ENCODE data around the gene UFD1. TPM values are rescaled to one million over a fixed set of nuclear protein-coding genes. Genes with fewer than 3 reads are reported as not detected.
"Not testable (repeated sequence)": the region's sequence is repeated elsewhere in the genome, so short reads cannot be mapped to it uniquely, and the experiment has no call there.

The UFD1 gene
- total RNA-seq, 4 donors from 2014 or later: 33.0 to 57.4 (median 45.6) TPM

DNA sequence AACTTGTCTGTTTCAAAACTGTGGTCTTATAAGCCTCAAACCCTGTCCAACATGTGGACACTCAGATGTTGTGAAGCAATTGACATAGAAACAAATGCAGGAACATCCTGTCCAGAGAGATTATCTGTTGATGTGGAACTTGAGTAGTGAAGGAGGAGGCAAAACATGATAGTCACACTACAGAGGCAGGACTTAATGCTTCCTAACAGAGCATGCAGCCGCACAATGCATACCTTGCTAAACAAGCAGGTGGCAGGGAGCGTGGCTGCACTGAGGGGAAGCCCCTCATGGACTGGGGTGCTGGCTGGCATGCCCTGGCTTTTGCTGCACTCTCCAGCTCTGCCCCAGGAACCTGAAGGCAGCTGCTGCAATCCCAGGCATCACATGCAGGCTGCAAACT lies 36.8 kb downstream of the UFD1 start:
- Histone ChIP-seq H3K4me1 (peaks cover 13 to 31% (median 17%) of the 10 kb centered on the region in 3 donors), H3K27ac (no peak overlapping the region), H3K27me3 (no peaks in the 10 kb centered on the region), H3K9me3 (no peaks in the 10 kb centered on the region), H3K4me3 (no peak overlapping the region), H3K36me3 (peaks cover 0 to 64% (median 4%) of the 10 kb centered on the region in 3 donors)
- WGBS, 2 donors: 61 to 81% methylated on average over 2 of the region's 2 CpGs
- intact Hi-C loops (cut with DNase I): no loop called here
- no peak for TF ChIP-seq POLR2A (IDR thresholded peaks at IDR 0.05)
- TF ChIP-seq CTCF (IDR thresholded peaks at IDR 0.05): no peak
- no peak for DNase-seq

DNA sequence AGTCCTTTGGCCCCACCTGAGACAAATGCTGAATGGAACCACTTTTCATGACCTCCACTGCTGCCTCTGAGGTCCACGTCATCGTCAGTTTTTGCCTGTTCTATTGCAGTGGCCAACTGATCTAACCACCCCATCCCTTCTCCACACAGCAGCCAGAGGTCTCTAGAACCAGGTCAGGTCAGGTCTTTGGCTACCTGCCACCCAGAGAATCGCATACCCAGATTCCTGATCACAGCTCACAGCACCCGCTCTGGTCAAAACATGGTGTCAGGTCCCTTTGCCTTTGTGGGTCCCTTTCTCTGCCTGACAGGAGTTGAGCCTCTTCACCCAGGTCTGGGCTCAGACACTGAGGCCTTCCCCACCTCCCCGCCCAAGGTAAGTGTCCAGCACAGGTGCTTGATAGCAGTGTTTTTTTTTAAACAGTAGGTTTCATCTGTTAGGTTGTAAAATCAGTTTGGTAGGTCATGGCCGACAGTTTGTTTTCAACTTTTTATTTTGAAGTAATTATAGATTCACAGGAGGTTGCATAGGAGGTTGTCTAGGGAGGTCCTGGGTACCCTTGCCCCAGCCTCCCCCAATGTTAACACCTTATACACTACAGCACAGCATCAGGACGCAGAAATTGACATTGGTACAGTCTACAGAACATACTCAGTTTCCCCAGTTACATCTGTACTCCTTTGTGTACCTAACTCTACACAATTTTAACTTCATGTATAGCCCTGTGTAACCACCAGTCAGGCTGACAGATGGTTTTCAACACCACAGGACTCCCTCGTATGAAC lies 38.4 kb downstream of the UFD1 start:
- no peak for DNase-seq
- H3K27ac ChIP-seq: no peak overlapping the region
- H3K4me3 ChIP-seq: no peak overlapping the region
- no peaks in the 10 kb centered on the region for H3K9me3 ChIP-seq
- no peaks in the 10 kb centered on the region for H3K27me3 ChIP-seq
- WGBS, 2 donors: 89 to 95% methylated on average over 6 to 8 of the region's 8 CpGs
- TF ChIP-seq CTCF (IDR thresholded peaks at IDR 0.05) (no peak), POLR2A (IDR thresholded peaks at IDR 0.05) (no peak)
- intact Hi-C loops (cut with DNase I): no loop called here
- peaks cover 4 to 79% (median 4%) of the 10 kb centered on the region in 3 donors for H3K36me3 ChIP-seq
- H3K4me1 ChIP-seq: peaks cover under 1 to 17% (median 6%) of the 10 kb centered on the region in 3 donors

- Histone ChIP-seq H3K4me1 (peaks cover 0 to 23% (median 6%) of the 10 kb centered on the region in 3 donors), H3K36me3 (peaks cover 0 to 82% (median 4%) of the 10 kb centered on the region in 3 donors), H3K4me3 (no peak overlapping the region), H3K9me3 (no peaks in the 10 kb centered on the region), H3K27ac (peak overlapping the region in 2 of 4 donors; percentile 17 to 25), H3K27me3 (no peaks in the 10 kb centered on the region)
- no peak for DNase-seq
- intact Hi-C loops (cut with DNase I): no loop called here
- no peak for TF ChIP-seq CTCF (IDR thresholded peaks at IDR 0.05)
- no peak for TF ChIP-seq POLR2A (IDR thresholded peaks at IDR 0.05)
- WGBS, 2 donors: 60 to 74% methylated on average over 7 of the region's 7 CpGs
These were observed 40.7 kb downstream of the UFD1 start for GRCh38 chr22:19438298-19438697.

- H3K4me3 ChIP-seq; DNase-seq; H3K9me3 ChIP-seq; intact Hi-C loops (cut with DNase I); H3K27ac ChIP-seq; H3K27me3 ChIP-seq: not testable (repeated sequence)
- WGBS, 2 donors: 88 to 89% methylated on average over 8 to 9 of the region's 9 CpGs
- Histone ChIP-seq H3K36me3 (peaks cover 0 to 65% (median 4%) of the 10 kb centered on the region in 3 donors), H3K4me1 (peaks cover 0 to 30% (median 9%) of the 10 kb centered on the region in 3 donors)
These were observed 42.4 kb downstream of the UFD1 start for GRCh38 chr22:19436444-19437161.

GRCh38 chr22:19434829-19435580 lies 44.0 kb downstream of the UFD1 start:
- 70 to 94% methylated on average over 2 of the region's 2 CpGs for WGBS, 2 donors
- no peak overlapping the region for H3K4me3 ChIP-seq
- intact Hi-C loops (cut with DNase I): no loop called here

More at GRCh38 chr22:19434829-19435580, 44.0 kb downstream of the UFD1 start:
- H3K4me1 ChIP-seq: peaks cover 3 to 40% (median 19%) of the 10 kb centered on the region in 3 donors
- no peaks in the 10 kb centered on the region for H3K27me3 ChIP-seq
- no peak overlapping the region for H3K27ac ChIP-seq
- TF ChIP-seq CTCF (IDR thresholded peaks at IDR 0.05) (no peak), POLR2A (IDR thresholded peaks at IDR 0.05) (no peak)
- no peaks in the 10 kb centered on the region for H3K9me3 ChIP-seq
- DNase-seq: no peak
- H3K36me3 ChIP-seq: peaks cover 0 to 50% (median 4%) of the 10 kb centered on the region in 3 donors

Data from esophagus squamous epithelium (tissue), 5 donors.